NB4 (cell line): ENCODE results near the gene IGSF21.

Experiments used
- CTCF ChIP-seq: IDR thresholded peaks from one replicate; pipeline ENCODE4 v1.5.1; 2012; ENCODE audit warnings: low read depth, low read length
- MAX ChIP-seq: IDR thresholded peaks from 2 replicates; pipeline ENCODE4 v1.6.1; 2011; ENCODE audit warnings: low read depth, low read length
- MYC ChIP-seq: IDR thresholded peaks from 2 replicates; pipeline ENCODE4 v1.6.1; 2011; ENCODE audit warnings: low read depth, low read length
- POLR2A ChIP-seq: IDR thresholded peaks from 2 replicates; pipeline ENCODE4 v1.6.1; 2011; ENCODE audit warnings: mild to moderate bottlenecking; ENCODE audit not compliant: insufficient read length; ENCODE audit errors: extremely low read depth

DNA sequence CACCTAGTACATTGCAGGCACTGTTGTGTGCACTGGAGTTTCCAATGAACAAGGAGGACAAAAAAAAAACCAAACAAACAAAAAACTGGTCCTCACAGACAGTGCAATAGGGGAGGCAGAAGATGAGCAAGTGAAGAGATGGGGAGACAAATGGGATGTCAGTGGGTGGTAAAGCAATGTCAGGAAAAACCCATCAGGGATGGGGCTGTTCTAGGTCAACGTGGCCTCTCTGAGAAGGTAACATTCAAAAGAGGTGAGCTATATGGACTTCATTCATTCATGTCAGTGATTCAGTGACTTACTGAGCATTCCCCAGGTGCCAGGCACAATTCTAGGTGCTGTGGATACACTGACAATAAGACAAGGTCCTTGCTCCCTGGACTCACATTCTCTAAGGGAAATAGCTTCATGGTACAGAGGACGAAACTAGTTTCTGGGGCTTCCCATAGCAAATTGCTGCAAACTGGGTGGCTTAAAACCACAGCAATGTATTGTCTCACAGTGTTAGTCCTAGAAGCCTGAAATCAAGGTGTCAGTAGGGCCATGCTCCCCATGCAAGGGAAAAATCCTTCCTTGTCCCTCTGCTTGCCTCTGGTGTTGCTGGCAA, 232.7 kb downstream of the IGSF21 start:
- TF ChIP-seq CTCF (no peak), POLR2A (no peak), MAX (no peak), MYC (no peak)
